Measurements from ENCODE around the gene SECISBP2.
"Not testable (repeated sequence)": the region's sequence is repeated elsewhere in the genome, so short reads cannot be mapped to it uniquely, and the experiment has no call there.

SECISBP2 gene

DNA sequence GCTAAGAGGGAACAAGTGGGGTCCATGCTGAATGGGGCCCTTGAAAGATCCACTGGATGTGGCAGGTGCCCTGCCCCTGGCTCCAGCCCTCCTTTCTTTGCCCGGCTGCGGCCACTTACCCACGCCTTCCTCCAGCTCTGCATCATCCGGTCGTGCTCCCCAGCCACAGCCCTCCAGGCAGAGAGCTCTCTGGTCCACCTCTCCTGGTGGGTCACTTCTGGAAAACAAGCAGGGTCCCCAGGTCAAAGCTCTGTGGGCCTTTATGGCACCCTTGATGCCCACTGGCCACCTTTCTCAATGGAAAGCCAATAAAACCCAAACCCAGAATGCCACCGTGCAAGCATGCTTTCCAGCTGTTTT, 45.0 kb downstream of the SECISBP2 start:
- in situ Hi-C loops (cut with MboI; ENCODE audit: low sequenced_read_pairs) = no loop called here

- in situ Hi-C loops (cut with MboI; ENCODE audit: low sequenced_read_pairs) = no loop called here
Observed at GRCh38 chr9:89363921-89364665, 45.8 kb downstream of the SECISBP2 start.

- in situ Hi-C loops (cut with MboI; ENCODE audit: low sequenced_read_pairs) = no loop called here
Observed at GRCh38 chr9:89364666-89365531, 46.6 kb downstream of the SECISBP2 start.

- in situ Hi-C loops (cut with MboI; ENCODE audit: low sequenced_read_pairs) = no loop called here
Observed at GRCh38 chr9:89365532-89365912, 47.2 kb downstream of the SECISBP2 start.

DNA sequence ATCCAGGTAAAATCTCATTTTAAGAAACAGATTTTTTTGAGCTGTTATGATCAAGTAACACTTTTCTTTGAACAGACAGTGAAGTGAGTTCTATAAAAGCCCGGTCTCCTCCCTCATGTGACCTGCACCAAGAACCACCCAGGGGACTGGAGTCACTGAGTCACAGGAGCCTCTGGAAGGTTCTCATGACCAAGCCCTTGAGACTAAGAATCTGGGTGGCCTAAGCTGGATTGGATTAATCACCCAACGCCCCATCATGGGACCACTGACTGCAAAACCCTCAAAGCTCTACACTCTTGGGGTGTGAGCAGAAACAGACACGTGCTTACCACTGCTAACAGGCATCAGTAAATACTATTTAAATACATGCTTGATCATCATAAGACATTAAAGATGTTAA, 48.4 kb downstream of the SECISBP2 start:
- in situ Hi-C loops (cut with MboI; ENCODE audit: low sequenced_read_pairs) = no loop called here

DNA sequence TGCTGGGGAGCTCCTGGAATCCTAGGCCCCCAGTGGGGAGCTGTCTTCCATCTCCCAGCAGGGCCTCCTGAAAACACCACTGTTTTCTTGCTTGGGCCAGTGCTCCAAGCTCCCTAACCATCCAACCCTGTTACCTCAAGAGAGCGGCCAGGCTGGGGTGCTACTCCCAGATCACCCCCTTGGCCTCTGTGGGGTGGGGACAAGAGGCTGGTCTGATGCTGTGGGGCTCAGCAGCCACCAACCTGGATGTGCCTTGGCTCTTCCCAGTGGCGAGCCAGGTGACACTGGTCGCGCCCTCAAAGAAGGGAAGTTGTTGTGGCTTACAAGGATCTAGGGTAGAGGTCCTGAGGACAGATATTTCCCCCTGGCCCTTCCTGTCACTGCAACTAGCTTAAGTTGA, 49.0 kb downstream of the SECISBP2 start:
- in situ Hi-C loops (cut with MboI; ENCODE audit: low sequenced_read_pairs) = no loop called here

DNA sequence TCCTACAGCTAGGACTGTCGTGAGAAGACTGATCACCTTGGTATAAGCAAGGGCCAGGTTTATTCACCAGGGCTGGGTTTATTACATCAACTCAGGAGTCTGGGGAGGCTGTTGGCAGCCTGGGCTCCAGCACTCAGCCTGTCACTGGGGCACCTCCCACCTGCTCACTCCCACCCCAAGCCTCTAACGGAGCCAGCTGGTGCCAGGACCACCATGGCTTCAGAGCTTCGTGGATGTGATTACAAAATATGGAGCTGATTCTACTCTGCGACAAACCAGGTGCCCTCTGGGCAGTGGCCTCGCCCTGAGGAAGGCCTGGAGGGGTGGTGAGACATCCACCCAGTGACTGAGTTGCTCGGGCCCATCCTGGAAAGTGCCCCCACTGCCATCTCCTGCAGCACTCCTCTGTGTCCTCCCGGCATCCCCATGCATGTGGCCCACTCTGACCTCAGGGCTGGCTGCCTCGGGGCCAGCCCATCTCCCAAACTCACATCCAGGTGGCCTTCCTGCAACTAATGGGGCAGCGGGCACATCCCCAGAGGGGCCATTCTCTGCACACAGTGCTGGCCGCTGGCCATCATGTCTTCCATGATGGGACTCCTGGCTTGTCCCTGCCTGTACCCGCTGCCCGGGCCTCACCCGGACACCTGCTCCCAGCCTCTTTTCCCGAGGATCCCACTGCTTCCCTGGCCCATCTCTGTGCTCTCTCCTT, 49.6 kb downstream of the SECISBP2 start:
- in situ Hi-C loops (cut with MboI; ENCODE audit: low sequenced_read_pairs) = no loop called here

DNA sequence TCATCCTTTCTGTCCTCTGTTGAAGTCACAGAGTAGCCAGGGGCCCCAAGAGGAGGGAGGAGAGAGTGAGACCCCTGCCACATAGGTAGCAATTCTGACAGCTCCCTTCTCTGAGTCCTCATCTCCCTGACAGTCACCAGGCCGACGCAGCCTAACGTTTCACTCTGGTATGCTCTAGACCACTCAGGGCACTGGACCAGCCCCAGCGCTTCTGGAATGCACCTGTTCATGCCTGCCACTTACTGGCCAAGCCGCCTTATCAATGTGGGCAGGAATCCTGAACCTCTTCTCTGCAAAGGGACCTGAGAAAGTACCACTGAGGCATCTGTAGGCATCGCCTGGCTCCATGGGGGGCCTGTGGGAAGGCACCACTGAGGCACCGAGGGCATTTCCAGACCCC, 50.2 kb downstream of the SECISBP2 start:
- in situ Hi-C loops (cut with MboI; ENCODE audit: low sequenced_read_pairs) = no loop called here

DNA sequence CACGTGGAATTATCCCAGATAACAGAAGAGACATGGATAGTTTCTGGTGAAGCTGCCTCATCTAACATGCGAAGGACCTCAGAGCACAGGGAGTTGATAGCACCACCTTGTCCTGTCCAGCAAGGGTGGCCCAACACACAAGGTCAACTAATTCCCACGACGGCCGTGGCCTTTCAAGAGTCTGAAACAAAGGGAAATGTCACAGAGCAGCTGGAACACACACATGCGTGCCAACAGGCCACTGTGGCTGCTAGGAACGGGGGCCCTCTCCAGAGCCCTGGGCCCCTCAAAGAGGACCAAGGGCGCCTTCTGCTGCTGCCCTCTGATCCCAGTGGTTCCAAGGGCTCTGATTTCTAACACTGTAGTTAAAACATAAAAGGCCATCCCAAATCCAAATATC, 50.7 kb downstream of the SECISBP2 start:
- in situ Hi-C loops (cut with MboI; ENCODE audit: low sequenced_read_pairs) = no loop called here

GRCh38 chr9:89370593-89370992, 52.3 kb downstream of the SECISBP2 start:
- in situ Hi-C loops (cut with MboI; ENCODE audit: low sequenced_read_pairs) = no loop called here

GRCh38 chr9:89371791-89372190, 53.5 kb downstream of the SECISBP2 start:
- in situ Hi-C loops (cut with MboI; ENCODE audit: low sequenced_read_pairs) = not testable (repeated sequence)

DNA sequence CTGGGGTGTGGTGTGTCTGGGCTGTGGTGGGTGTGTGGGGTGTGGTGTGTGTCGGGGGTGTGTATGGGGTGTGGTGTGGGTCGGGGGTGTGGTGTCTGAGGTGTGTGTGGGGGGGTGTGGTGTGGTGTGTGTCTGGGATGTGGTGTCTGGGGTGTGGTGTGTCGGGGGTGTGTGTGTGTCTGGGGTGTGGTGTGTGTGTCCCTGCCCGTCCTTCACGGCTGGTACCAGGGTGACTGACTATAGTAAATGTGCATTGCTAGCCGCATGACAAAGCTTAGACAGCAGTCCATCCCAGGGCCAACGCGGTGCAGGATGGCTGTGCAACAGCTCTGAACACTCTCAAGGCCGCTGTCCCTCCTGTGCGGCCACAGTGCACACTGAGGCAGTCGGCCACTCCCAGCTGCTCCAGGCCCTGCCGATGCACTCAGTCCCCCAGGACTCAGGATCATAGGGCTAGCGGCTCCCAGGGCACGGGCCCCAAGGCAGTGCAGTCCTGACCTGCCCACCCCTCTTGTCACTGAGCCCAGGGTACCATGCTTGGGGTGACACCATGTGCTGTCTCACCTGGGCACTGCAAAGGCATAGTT, 54.0 kb downstream of the SECISBP2 start:
- in situ Hi-C loops (cut with MboI; ENCODE audit: low sequenced_read_pairs) = no loop called here

GRCh38 chr9:89372979-89373378, 54.7 kb downstream of the SECISBP2 start:
- in situ Hi-C loops (cut with MboI; ENCODE audit: low sequenced_read_pairs) = no loop called here

DNA sequence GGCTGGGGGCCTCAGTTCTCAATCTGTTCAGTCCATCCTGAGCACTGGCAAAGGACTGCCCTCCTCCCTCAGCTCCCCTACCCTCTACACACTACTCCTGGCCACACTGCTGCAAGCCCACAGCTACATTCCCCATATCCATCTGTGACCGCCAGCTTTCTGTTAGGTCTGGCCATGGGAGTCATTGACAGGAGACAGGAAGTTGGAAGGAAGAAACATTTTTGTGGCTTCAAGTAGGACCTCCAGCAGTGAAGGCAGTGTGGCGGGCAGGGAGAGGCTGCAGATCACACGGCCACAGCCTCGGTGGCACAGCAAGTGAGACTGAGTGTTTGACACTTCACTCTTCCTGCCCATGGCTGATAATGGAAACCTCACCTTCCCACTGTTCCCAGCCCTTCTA, 55.9 kb downstream of the SECISBP2 start:
- in situ Hi-C loops (cut with MboI; ENCODE audit: low sequenced_read_pairs) = no loop called here

DNA sequence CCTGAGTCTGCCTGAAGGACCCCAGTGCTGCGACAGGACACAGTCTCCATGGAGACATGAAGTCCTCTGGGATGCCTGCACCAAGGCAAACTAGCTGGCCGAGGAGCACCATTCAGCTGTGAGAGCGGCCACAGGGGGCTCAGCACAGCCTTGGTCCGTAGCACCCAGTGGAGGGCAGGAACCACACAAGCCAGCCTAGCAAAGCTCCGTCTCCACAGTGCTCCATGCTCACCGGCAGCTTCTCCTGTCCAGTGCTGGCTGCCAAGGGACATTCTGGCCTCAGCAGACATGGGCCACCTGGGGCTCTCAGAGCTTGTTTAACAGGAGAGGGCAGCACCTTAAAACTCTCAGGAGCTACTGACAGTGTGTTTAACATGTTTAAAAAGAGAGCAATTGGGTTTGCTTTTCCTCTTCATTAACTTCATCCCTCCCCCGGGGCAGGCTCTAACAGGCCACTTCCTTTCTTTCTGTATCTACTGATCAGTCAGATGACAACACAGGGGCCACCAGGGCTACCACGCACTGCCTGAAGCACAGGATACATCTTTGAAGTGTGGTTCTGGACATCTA, 57.0 kb downstream of the SECISBP2 start:
- in situ Hi-C loops (cut with MboI; ENCODE audit: low sequenced_read_pairs) = no loop called here

DNA sequence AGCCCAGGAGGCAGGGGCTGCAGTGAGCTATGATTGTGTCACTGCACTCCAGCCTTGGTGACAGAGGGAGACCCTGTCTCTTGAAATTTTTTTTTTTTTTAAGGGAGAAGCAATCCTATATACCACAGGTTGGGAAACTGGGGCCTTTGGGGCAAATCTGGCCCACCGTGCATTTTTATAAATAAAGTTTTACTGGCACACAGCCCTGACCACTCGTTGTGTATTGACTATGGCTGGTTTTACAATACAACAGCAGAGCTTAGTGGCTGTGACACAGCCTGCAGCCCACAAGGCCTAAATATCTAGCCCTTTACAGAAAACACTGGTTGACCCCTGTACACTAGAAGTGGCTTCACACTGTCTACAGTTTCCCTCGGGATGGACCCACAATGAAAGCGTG, 58.0 kb downstream of the SECISBP2 start:
- in situ Hi-C loops (cut with MboI; ENCODE audit: low sequenced_read_pairs) = no loop called here

GRCh38 chr9:89376741-89377351, 58.5 kb downstream of the SECISBP2 start:
- in situ Hi-C loops (cut with MboI; ENCODE audit: low sequenced_read_pairs) = no loop called here

- in situ Hi-C loops (cut with MboI; ENCODE audit: low sequenced_read_pairs) = no loop called here
Observed at GRCh38 chr9:89377411-89377810, 59.1 kb downstream of the SECISBP2 start.

DNA sequence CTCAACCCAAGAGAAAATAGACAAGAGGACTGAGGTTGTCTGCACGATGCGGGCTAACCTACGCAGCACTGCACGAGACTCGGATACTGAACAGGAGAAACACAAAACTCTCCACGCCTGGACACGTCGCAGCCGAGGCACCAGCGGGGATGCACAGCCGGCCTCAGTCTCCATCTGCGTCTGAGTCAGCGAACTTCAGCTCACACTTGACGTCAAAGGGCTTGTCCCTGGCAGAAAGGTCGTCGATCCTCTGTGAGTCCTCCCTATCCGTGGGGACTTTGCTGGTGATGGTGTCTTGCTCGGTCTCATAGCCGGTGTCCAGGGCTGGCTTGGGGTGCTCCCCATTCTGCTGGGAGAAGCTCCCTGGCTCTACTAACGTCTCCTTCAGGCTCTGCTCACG, 60.2 kb downstream of the SECISBP2 start:
- in situ Hi-C loops (cut with MboI; ENCODE audit: low sequenced_read_pairs) = no loop called here

- in situ Hi-C loops (cut with MboI; ENCODE audit: low sequenced_read_pairs) = no loop called here
Observed at GRCh38 chr9:89379031-89379430, 60.7 kb downstream of the SECISBP2 start.

Data from hTERT RPE-1 (cell line).